Liver (tissue), 9 donors: ENCODE measurements around the gene HYAL1. TPM values are rescaled to one million over a fixed set of nuclear protein-coding genes. Genes with fewer than 3 reads are reported as not detected.

ENCODE experiments used
- DNase-seq: peaks from one replicate; pipeline ENCODE4 v3.0.0-alpha.2; 2017; ENCODE audit warnings: low spot score
- H3K27ac ChIP-seq, 2 donors: one replicate each; pipeline ENCODE4 v1.7.0; 2013; ENCODE audit warnings: inconsistent platforms in 2 of 2, low read length in 2 of 2, control low read depth in 1 of 2, low read depth in 1 of 2, mild to moderate bottlenecking in 1 of 2
- H3K27me3 ChIP-seq, 4 donors: one replicate each; pipeline versions ENCODE4 v1.6.1 to v1.7.0; 2013; ENCODE audit warnings: low read length in 3 of 4, inconsistent platforms in 1 of 4, mild to moderate bottlenecking in 1 of 4, moderate library complexity in 1 of 4; ENCODE audit not compliant: control insufficient read depth in 4 of 4, insufficient read depth in 4 of 4
- H3K36me3 ChIP-seq, 4 donors: one replicate each; pipeline versions ENCODE4 v1.6.1 to v1.7.0; 2013; ENCODE audit warnings: low read length in 3 of 4, mild to moderate bottlenecking in 3 of 4, low read depth in 1 of 4, moderate library complexity in 1 of 4; ENCODE audit not compliant: control insufficient read depth in 4 of 4, insufficient read depth in 3 of 4
- H3K4me1 ChIP-seq, 4 donors: one replicate each; pipeline versions ENCODE4 v1.6.1 to v1.7.0; 2013; ENCODE audit warnings: low read length in 3 of 4, mild to moderate bottlenecking in 3 of 4, moderate library complexity in 1 of 4; ENCODE audit not compliant: control insufficient read depth in 4 of 4, insufficient read depth in 4 of 4
- H3K4me3 ChIP-seq, 3 donors: one replicate each; pipeline versions ENCODE4 v1.6.1 to v1.7.0; 2013; ENCODE audit warnings: low read length in 3 of 3, control low read depth in 1 of 3, low read depth in 1 of 3, mild to moderate bottlenecking in 1 of 3
- H3K9ac ChIP-seq, 2 donors: one replicate each; pipeline ENCODE4 v1.7.0; 2013; ENCODE audit warnings: low read length in 2 of 2, mild to moderate bottlenecking in 2 of 2, moderate library complexity in 2 of 2, control low read depth in 1 of 2, low read depth in 1 of 2
- H3K9me3 ChIP-seq, 4 donors: one replicate each; pipeline versions ENCODE4 v1.6.1 to v1.7.0; 2013; ENCODE audit warnings: low read length in 3 of 4; ENCODE audit not compliant: control insufficient read depth in 4 of 4
- ATF3 ChIP-seq: IDR thresholded peaks from 2 replicates; pipeline ENCODE4 v1.6.1; 2016; ENCODE audit warnings: antibody characterized with exemption
- EGR1 ChIP-seq, 2 donors: IDR thresholded peaks; 2 replicates each; pipeline ENCODE4 v1.6.1; 2016 to 2018; ENCODE audit warnings: antibody characterized with exemption in 2 of 2, low read depth in 2 of 2
- FOXA1 ChIP-seq: IDR thresholded peaks from 2 replicates; pipeline ENCODE4 v1.6.1; 2016; ENCODE audit warnings: antibody characterized with exemption
- GABPA ChIP-seq, 2 donors: IDR thresholded peaks in 1 of 2; conservative IDR thresholded peaks in 1 of 2; 2 replicates each; pipeline ENCODE4 v1.6.1; 2016; ENCODE audit warnings: antibody characterized with exemption in 2 of 2, mild to moderate bottlenecking in 1 of 2, moderate library complexity in 1 of 2
- HNF4G ChIP-seq: IDR thresholded peaks from 2 replicates; pipeline ENCODE4 v1.6.1; 2016; ENCODE audit warnings: antibody characterized with exemption
- NR2F2 ChIP-seq: IDR thresholded peaks from 2 replicates; pipeline ENCODE4 v1.6.1; 2016; ENCODE audit warnings: antibody characterized with exemption
- RXRA ChIP-seq, 2 donors: IDR thresholded peaks; 2 replicates each; pipeline ENCODE4 v1.6.1; 2017 to 2018; ENCODE audit warnings: antibody characterized with exemption in 2 of 2, mild to moderate bottlenecking in 1 of 2
- SP1 ChIP-seq: IDR thresholded peaks from 2 replicates; pipeline ENCODE4 v1.6.1; 2018; ENCODE audit warnings: antibody characterized with exemption, mild to moderate bottlenecking
- YY1 ChIP-seq: IDR thresholded peaks from 2 replicates; pipeline ENCODE4 v1.6.1; 2016; ENCODE audit warnings: antibody characterized with exemption, mild to moderate bottlenecking
- WGBS: extraction: QIAGEN DNeasy Blood & Tissue Kit; methylation state at CpG from one replicate; pipeline ENCODE4 v1.1.7; 2013; 5-methylcytosine and 5-hydroxymethylcytosine counted together
- polyA plus RNA-seq, 2 donors: library from polyadenylated mRNA; stranded (reverse) in 1 of 2; unstranded in 1 of 2; fragments of 200-250 nt in 1 of 2; fragments of >200 nt in 1 of 2; fragmentation: Nextera tagmentation in 1 of 2; extraction: Ambion mirVana in 1 of 2; gene quantifications; one replicate each; pipeline versions ENCODE4 v1.2.1 to v1.2.3, GENCODE V29; 2013 to 2015
- total RNA-seq, 2 donors: library from RNA; depleted of rRNA; stranded (reverse); fragments of >200 nt; gene quantifications; one replicate each; pipeline ENCODE4 v1.2.3, GENCODE V29; 2014
- TF ChIP-seq, protein P1 (sequence below): IDR thresholded peaks from 2 replicates; pipeline ENCODE4 v1.6.1; 2016; ENCODE audit warnings: antibody characterized with exemption, mild to moderate bottlenecking
- TF ChIP-seq, protein P2 (sequence below): IDR thresholded peaks from 2 replicates; pipeline ENCODE4 v1.6.1; 2016; ENCODE audit warnings: antibody characterized with exemption
- TF ChIP-seq, protein P3 (sequence below): IDR thresholded peaks from 2 replicates; pipeline ENCODE4 v1.6.1; 2016; ENCODE audit warnings: antibody characterized with exemption
- donor health status: healthy.
- donor health status: healthy.
- donor health status: healthy.
- donor health status: healthy.
- donor health status: healthy.

The HYAL1 gene
- total and polyA plus RNA-seq, 4 donors, result 82.3 to 156 (median 121) TPM

- TF ChIP-seq, protein P1, sequence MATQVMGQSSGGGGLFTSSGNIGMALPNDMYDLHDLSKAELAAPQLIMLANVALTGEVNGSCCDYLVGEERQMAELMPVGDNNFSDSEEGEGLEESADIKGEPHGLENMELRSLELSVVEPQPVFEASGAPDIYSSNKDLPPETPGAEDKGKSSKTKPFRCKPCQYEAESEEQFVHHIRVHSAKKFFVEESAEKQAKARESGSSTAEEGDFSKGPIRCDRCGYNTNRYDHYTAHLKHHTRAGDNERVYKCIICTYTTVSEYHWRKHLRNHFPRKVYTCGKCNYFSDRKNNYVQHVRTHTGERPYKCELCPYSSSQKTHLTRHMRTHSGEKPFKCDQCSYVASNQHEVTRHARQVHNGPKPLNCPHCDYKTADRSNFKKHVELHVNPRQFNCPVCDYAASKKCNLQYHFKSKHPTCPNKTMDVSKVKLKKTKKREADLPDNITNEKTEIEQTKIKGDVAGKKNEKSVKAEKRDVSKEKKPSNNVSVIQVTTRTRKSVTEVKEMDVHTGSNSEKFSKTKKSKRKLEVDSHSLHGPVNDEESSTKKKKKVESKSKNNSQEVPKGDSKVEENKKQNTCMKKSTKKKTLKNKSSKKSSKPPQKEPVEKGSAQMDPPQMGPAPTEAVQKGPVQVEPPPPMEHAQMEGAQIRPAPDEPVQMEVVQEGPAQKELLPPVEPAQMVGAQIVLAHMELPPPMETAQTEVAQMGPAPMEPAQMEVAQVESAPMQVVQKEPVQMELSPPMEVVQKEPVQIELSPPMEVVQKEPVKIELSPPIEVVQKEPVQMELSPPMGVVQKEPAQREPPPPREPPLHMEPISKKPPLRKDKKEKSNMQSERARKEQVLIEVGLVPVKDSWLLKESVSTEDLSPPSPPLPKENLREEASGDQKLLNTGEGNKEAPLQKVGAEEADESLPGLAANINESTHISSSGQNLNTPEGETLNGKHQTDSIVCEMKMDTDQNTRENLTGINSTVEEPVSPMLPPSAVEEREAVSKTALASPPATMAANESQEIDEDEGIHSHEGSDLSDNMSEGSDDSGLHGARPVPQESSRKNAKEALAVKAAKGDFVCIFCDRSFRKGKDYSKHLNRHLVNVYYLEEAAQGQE, result no peak
- TF ChIP-seq EGR1 (IDR thresholded peaks at IDR 0.05; ENCODE audit: low read depth in 2 of 2), result peak in 1 of 2 donors; percentile 26
- TF ChIP-seq GABPA (IDR thresholded peaks at IDR 0.05 in 1 of 2, conservative IDR thresholded peaks at IDR 0.05 in 1 of 2), result peak in 1 of 2 donors; percentile 29
- TF ChIP-seq SP1, result no peak
- TF ChIP-seq NR2F2, result no peak
- no peak for TF ChIP-seq ATF3
These were observed 43.1 kb downstream of the HYAL1 start (continued) for GRCh38 chr3:50260027-50260941.

GRCh38 chr3:50259432-50260026, 43.8 kb downstream of the HYAL1 start:
- no peak overlapping the region for H3K9ac ChIP-seq
- no peaks in the 10 kb centered on the region for H3K27me3 ChIP-seq
- H3K4me1 ChIP-seq, result peaks cover 9 to 38% (median 17%) of the 10 kb centered on the region in 4 donors

More at GRCh38 chr3:50259432-50260026, 43.8 kb downstream of the HYAL1 start:
- H3K36me3 ChIP-seq, result peaks cover 11 to 21% (median 15%) of the 10 kb centered on the region in 4 donors
- no peak for DNase-seq
- H3K4me3 ChIP-seq, result no peak overlapping the region
- H3K27ac ChIP-seq, result peak overlapping the region; percentile 62 to 79
- WGBS, result 61% methylated on average over 18 of the region's 18 CpGs
- H3K9me3 ChIP-seq, result no peaks in the 10 kb centered on the region
- TF ChIP-seq GABPA (IDR thresholded peaks at IDR 0.05 in 1 of 2, conservative IDR thresholded peaks at IDR 0.05 in 1 of 2), result no peak
- TF ChIP-seq ATF3, result no peak
- TF ChIP-seq, protein P2, sequence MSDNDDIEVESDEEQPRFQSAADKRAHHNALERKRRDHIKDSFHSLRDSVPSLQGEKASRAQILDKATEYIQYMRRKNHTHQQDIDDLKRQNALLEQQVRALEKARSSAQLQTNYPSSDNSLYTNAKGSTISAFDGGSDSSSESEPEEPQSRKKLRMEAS, result no peak
- TF ChIP-seq, protein P3, sequence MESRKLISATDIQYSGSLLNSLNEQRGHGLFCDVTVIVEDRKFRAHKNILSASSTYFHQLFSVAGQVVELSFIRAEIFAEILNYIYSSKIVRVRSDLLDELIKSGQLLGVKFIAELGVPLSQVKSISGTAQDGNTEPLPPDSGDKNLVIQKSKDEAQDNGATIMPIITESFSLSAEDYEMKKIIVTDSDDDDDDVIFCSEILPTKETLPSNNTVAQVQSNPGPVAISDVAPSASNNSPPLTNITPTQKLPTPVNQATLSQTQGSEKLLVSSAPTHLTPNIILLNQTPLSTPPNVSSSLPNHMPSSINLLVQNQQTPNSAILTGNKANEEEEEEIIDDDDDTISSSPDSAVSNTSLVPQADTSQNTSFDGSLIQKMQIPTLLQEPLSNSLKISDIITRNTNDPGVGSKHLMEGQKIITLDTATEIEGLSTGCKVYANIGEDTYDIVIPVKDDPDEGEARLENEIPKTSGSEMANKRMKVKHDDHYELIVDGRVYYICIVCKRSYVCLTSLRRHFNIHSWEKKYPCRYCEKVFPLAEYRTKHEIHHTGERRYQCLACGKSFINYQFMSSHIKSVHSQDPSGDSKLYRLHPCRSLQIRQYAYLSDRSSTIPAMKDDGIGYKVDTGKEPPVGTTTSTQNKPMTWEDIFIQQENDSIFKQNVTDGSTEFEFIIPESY, result no peak
- TF ChIP-seq HNF4G, result no peak
- no peak for TF ChIP-seq FOXA1
- TF ChIP-seq EGR1 (IDR thresholded peaks at IDR 0.05; ENCODE audit: low read depth in 2 of 2), result no peak
- no peak for TF ChIP-seq NR2F2
- TF ChIP-seq RXRA (IDR thresholded peaks at IDR 0.05), result no peak
- no peak for TF ChIP-seq YY1
